B cell (primary cell): ENCODE results near the gene DERA. TPM values are rescaled to one million over a fixed set of nuclear protein-coding genes. Genes with fewer than 3 reads are reported as not detected.

Experiments used
- ATAC-seq: fragments of 200-7000 bp; cut with Tn5 transposase; one replicate; pipeline ENCODE4 v1.10.0; 2021; ENCODE audit warnings: low read depth, mild to moderate bottlenecking, moderate number of reproducible peaks, moderate library complexity
- CTCF ChIA-PET: fragments of 350-600 bp; sonication (Branson Sonifier 250); formaldehyde crosslinking; loops from one replicate; lab custom pipeline; 2021; ENCODE audit warnings: antibody characterized with exemption, inconsistent platforms; lab: Charles Lee
- POLR2A ChIA-PET: fragments of 350-600 bp; sonication (Branson Sonifier 250); formaldehyde crosslinking; loops from one replicate; lab custom pipeline; 2021; ENCODE audit warnings: antibody characterized with exemption; lab: Charles Lee
- DNase-seq: peaks from one replicate; pipeline ENCODE4 v3.0.0; 2013
- H2AFZ ChIP-seq: 2 replicates; pipeline ENCODE4 v1.6.1; 2012; ENCODE audit warnings: mild to moderate bottlenecking, low read depth, low read length; ENCODE audit not compliant: insufficient read depth, poor library complexity, severe bottlenecking
- H3K27ac ChIP-seq, 2 donors: 1 replicate in 1 of 2; 2 replicates in 1 of 2; pipeline ENCODE4 v1.5.1; 2012 to 2013; ENCODE audit warnings: low read length in 2 of 2, mild to moderate bottlenecking in 2 of 2, moderate library complexity in 1 of 2
- H3K27me3 ChIP-seq, 4 experiments: fragments of 200-600 bp in 1 of 4; sonication (generic) in 1 of 4; replicated peaks in 1 of 4; 1 replicate in 2 of 4; 2 replicates in 2 of 4; pipeline versions ENCODE4 v1.6.1 to v1.7.0; 2013 to 2016; ENCODE audit warnings: low read length in 3 of 4, mild to moderate bottlenecking in 2 of 4, mixed read lengths in 1 of 4, moderate library complexity in 1 of 4; ENCODE audit not compliant: insufficient read depth in 4 of 4, control insufficient read depth in 3 of 4; ENCODE audit errors: control extremely low read depth in 1 of 4
- H3K36me3 ChIP-seq, 2 experiments: replicated peaks in 1 of 2; 1 replicate in 1 of 2; 2 replicates in 1 of 2; pipeline versions ENCODE4 v1.6.1 to v1.7.1; 2013; ENCODE audit warnings: low read length in 1 of 2; ENCODE audit not compliant: insufficient read depth in 2 of 2, control insufficient read depth in 1 of 2; ENCODE audit errors: control extremely low read depth in 1 of 2, extremely low read depth in 1 of 2
- H3K4me1 ChIP-seq, 2 donors: fragments of 200-600 bp in 1 of 2; sonication (generic) in 1 of 2; 1 replicate in 1 of 2; 2 replicates in 1 of 2; pipeline versions ENCODE4 v1.5.1 to v1.6.1; 2013 to 2017; ENCODE audit warnings: low read length in 2 of 2; ENCODE audit not compliant: control insufficient read depth in 2 of 2, insufficient read depth in 2 of 2
- H3K4me2 ChIP-seq: replicated peaks from 2 replicates; pipeline ENCODE3; 2012; ENCODE audit warnings: mild to moderate bottlenecking, low read depth, low read length; ENCODE audit not compliant: poor library complexity, severe bottlenecking
- H3K4me3 ChIP-seq, 5 experiments: fragments of 200-600 bp in 1 of 5; sonication (generic) in 1 of 5; 1 replicate in 3 of 5; 2 replicates in 2 of 5; pipeline versions ENCODE4 v1.5.1 to v1.7.0; 2011 to 2016; ENCODE audit warnings: low read length in 4 of 5, mild to moderate bottlenecking in 4 of 5, low read depth in 2 of 5, control low read depth in 1 of 5, moderate library complexity in 1 of 5; ENCODE audit not compliant: insufficient read depth in 1 of 5; ENCODE audit errors: control extremely low read depth in 1 of 5, extremely low read depth in 1 of 5
- H3K79me2 ChIP-seq: fragments of 200-600 bp; sonication (generic); one replicate; pipeline ENCODE4 v1.6.0; 2016; ENCODE audit warnings: low read length; ENCODE audit not compliant: control insufficient read depth, insufficient read depth
- H3K9ac ChIP-seq: fragments of 200-600 bp; sonication (generic); 2 replicates; pipeline ENCODE4 v1.6.1; 2017; ENCODE audit warnings: mild to moderate bottlenecking, low read length, moderate library complexity
- H3K9me3 ChIP-seq, 3 donors: one replicate each; pipeline versions ENCODE4 v1.6.1 to v1.7.1; 2013; ENCODE audit warnings: low read length in 2 of 3; ENCODE audit not compliant: control insufficient read depth in 2 of 3, insufficient read depth in 1 of 3; ENCODE audit errors: control extremely low read depth in 1 of 3
- H4K20me1 ChIP-seq: 2 replicates; pipeline ENCODE4 v1.6.0; 2012; ENCODE audit warnings: mild to moderate bottlenecking, low read length; ENCODE audit not compliant: insufficient read depth, control insufficient read depth, poor library complexity, severe bottlenecking
- H3K27ac Mint-ChIP-seq: one replicate; pipeline ENCODE4 v1.8.0; 2021; ENCODE audit warnings: mixed read lengths
- H3K27me3 Mint-ChIP-seq: one replicate; pipeline ENCODE4 v1.8.0; 2021; ENCODE audit warnings: mixed read lengths
- H3K4me1 Mint-ChIP-seq: one replicate; pipeline ENCODE4 v1.8.0; 2021; ENCODE audit warnings: mixed read lengths
- H3K4me3 Mint-ChIP-seq: one replicate; pipeline ENCODE4 v1.8.0; 2021; ENCODE audit warnings: mixed read lengths
- H3K9me3 Mint-ChIP-seq: one replicate; pipeline ENCODE4 v1.8.0; 2022; ENCODE audit warnings: mixed read lengths; ENCODE audit not compliant: insufficient read depth
- EZH2 ChIP-seq: IDR thresholded peaks from 2 replicates; pipeline ENCODE4 v1.6.1; 2012; ENCODE audit warnings: borderline replicate concordance, low read depth, mild to moderate bottlenecking, moderate library complexity, low read length; ENCODE audit not compliant: insufficient read depth, poor library complexity, severe bottlenecking
- WGBS: methylation state at CpG from one replicate; pipeline ENCODE4 v1.1.5; 2013; ENCODE audit warnings: missing lambda C conversion rate; ENCODE audit not compliant: insufficient coverage; 5-methylcytosine and 5-hydroxymethylcytosine counted together
- intact Hi-C: fragments of 100-400 bp; cut with micrococcal nuclease; formaldehyde crosslinking; loops from one replicate; pipeline ENCODE4 v1.10.0; 2022
- polyA plus RNA-seq: library from polyadenylated mRNA; depleted of rRNA; stranded (reverse); fragments of >200 nt; gene quantifications from 2 replicates; pipeline ENCODE4 v1.2.3, GENCODE V29; 2012
- total RNA-seq, 2 donors: library from RNA; stranded (reverse); fragments of 120-200 nt in 1 of 2; gene quantifications; 1 replicate in 1 of 2; 2 replicates in 1 of 2; pipeline versions ENCODE4 v1.2.3 to v1.2.4, GENCODE V29; 2013 to 2022
- TF ChIP-seq, protein P1 (sequence below): fragments of 200-600 bp; IDR thresholded peaks from one replicate; pipeline ENCODE4 v1.8.0; 2022; ENCODE audit warnings: antibody characterized with exemption, mild to moderate bottlenecking

The DERA gene
- total and polyA plus RNA-seq, 2 donors (not counting 1 experiment from before 2014, with no cell fraction given) = 9.4 to 20.5 TPM

DNA sequence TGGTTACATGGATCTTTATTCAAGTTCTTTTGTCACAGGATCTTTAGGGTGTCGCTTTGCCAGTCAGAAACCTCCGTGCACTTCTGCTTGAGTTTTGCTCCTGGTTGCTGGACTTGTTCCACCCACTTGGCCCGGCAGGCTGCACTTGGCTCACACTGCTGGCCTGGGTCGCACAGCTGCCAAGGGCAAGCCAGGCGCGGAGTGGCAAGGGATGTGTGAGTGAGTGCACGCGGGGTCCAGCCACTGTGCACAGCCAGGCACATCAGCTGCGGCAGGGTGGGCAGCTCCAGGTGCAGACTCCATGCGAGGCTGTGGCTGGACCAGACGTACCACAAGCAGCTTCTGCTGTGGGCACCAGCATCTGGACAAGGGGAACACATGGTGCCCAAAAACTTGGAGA is 76.6 kb downstream of the DERA start:
- DNase-seq (no peak), ATAC-seq (no peak)
- peaks cover 25% of the 10 kb centered on the region for H3K4me1 Mint-ChIP-seq
- H3K27me3 Mint-ChIP-seq = no peaks in the 10 kb centered on the region
- no peak overlapping the region for H2AFZ ChIP-seq
- no peaks in the 10 kb centered on the region for H3K27me3 ChIP-seq
- CTCF ChIA-PET = no interaction called here
- H3K27ac ChIP-seq = no peak overlapping the region
- peaks cover 0 to 28% of the 10 kb centered on the region in 2 experiments for H3K36me3 ChIP-seq
- H3K4me2 ChIP-seq = no peak overlapping the region
- no peak overlapping the region for H3K4me3 ChIP-seq
- H4K20me1 ChIP-seq = no peaks in the 10 kb centered on the region
- over 99% methylated on average over 11 of the region's 11 CpGs for WGBS
- peaks cover 0 to 4% (median 0%) of the 10 kb centered on the region in 3 donors for H3K9me3 ChIP-seq
- TF ChIP-seq EZH2 = no peak
- TF ChIP-seq, protein P1, sequence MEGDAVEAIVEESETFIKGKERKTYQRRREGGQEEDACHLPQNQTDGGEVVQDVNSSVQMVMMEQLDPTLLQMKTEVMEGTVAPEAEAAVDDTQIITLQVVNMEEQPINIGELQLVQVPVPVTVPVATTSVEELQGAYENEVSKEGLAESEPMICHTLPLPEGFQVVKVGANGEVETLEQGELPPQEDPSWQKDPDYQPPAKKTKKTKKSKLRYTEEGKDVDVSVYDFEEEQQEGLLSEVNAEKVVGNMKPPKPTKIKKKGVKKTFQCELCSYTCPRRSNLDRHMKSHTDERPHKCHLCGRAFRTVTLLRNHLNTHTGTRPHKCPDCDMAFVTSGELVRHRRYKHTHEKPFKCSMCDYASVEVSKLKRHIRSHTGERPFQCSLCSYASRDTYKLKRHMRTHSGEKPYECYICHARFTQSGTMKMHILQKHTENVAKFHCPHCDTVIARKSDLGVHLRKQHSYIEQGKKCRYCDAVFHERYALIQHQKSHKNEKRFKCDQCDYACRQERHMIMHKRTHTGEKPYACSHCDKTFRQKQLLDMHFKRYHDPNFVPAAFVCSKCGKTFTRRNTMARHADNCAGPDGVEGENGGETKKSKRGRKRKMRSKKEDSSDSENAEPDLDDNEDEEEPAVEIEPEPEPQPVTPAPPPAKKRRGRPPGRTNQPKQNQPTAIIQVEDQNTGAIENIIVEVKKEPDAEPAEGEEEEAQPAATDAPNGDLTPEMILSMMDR = no peak
- H3K4me3 Mint-ChIP-seq = no peak overlapping the region
- no peak overlapping the region for H3K27ac Mint-ChIP-seq
- intact Hi-C loops = loop anchor here (10.0 kb wide), 1 partner anchor 1657 kb away; no protein-coding TSS in a partner anchor
- peaks cover 0 to 13% of the 10 kb centered on the region in 2 donors for H3K4me1 ChIP-seq
- H3K79me2 ChIP-seq = no peaks in the 10 kb centered on the region
- H3K9me3 Mint-ChIP-seq = peaks cover 3% of the 10 kb centered on the region
- no peak overlapping the region for H3K9ac ChIP-seq
- POLR2A ChIA-PET = no interaction called here

DNA sequence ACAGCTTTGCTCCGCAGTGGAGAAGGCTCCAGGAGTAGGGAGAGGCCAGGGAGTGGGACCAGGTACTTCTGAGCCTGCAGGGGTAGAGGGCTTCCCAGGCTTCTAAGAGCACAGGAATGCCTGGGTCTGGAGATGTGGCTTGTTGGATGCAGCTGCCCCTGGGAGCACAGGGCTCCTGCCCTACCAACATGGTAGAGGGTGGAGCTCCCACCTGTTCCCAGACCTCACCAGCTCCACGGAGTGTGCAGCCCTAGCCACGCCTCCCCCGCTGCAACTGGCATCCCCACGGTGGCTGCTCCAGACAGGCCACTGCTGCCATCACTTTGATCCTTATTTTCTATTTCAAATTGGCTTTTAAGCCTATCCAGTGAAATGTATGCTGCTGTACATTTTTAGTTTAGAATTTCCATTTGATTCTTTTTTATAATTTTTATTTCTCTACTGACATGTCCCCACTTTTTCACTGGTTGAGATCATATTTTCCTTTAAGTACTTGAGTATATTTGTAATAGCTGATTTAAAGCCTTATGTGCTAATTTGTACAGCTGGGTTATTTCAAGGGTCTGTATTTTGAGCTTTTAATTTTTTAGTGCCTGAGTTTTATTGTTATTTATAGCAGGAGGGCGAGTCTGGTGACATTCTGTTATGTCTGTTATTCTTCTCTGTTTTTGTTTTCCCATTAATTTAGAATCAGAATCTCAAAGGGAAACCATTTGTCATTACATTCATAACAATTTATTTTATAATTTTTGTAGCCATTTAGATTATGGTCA is 78.0 kb downstream of the DERA start:
- no peaks in the 10 kb centered on the region for H4K20me1 ChIP-seq
- peaks cover 0 to 13% of the 10 kb centered on the region in 2 donors for H3K4me1 ChIP-seq
- ChIA-PET POLR2A (no interaction called here), CTCF (no interaction called here)
- no peak overlapping the region for H2AFZ ChIP-seq
- intact Hi-C loops = loop anchor here (10.0 kb wide), 1 partner anchor 1656 kb away; no protein-coding TSS in a partner anchor
- Mint-ChIP-seq H3K27me3 (no peaks in the 10 kb centered on the region), H3K27ac (no peak overlapping the region), H3K4me1 (peaks cover 23% of the 10 kb centered on the region), H3K4me3 (no peak overlapping the region), H3K9me3 (peaks cover 3% of the 10 kb centered on the region)
- H3K27me3 ChIP-seq = no peaks in the 10 kb centered on the region
- peaks cover 0 to 22% of the 10 kb centered on the region in 2 experiments for H3K36me3 ChIP-seq
- no peak for TF ChIP-seq EZH2
- TF ChIP-seq, protein P1 = no peak
- H3K4me2 ChIP-seq = no peak overlapping the region
- H3K79me2 ChIP-seq = no peaks in the 10 kb centered on the region
- no peak for ATAC-seq
- peaks cover 0 to 4% (median 0%) of the 10 kb centered on the region in 3 donors for H3K9me3 ChIP-seq
- no peak overlapping the region for H3K27ac ChIP-seq
- 100% methylated on average over 2 of the region's 6 CpGs for WGBS
- no peak overlapping the region for H3K4me3 ChIP-seq
- no peak for DNase-seq
- H3K9ac ChIP-seq = no peak overlapping the region
